Measurements from ENCODE around the gene P2RX3.

DNA sequence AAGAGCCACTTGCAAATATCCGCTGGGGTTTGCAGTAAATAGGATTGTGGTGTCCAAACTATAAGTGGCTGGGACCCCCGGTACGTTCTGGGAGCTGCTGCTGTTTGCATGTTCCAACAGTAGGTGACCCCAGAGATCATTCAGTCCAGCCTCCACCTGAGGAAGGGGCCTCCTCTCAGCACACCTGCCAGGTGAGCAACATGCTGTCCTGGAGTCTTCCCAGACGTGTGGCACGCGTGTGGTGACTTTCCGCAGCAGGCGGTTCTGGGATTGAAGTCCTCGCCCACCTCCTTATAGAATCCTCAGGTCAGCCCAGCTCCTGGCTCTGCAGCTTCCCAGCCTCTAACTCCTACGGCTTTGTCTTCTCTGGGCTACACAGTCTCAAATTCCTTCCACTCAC is 6.7 kb downstream of the P2RX3 start:
- no peak for TF ChIP-seq POLR2AphosphoS5 (IDR thresholded peaks at IDR 0.05; ENCODE audit: low read depth, low read length)
- no peak for TF ChIP-seq SIN3A (IDR thresholded peaks at IDR 0.05; ENCODE audit: borderline replicate concordance, insufficient read depth, low read length)
- TF ChIP-seq, protein P1, sequence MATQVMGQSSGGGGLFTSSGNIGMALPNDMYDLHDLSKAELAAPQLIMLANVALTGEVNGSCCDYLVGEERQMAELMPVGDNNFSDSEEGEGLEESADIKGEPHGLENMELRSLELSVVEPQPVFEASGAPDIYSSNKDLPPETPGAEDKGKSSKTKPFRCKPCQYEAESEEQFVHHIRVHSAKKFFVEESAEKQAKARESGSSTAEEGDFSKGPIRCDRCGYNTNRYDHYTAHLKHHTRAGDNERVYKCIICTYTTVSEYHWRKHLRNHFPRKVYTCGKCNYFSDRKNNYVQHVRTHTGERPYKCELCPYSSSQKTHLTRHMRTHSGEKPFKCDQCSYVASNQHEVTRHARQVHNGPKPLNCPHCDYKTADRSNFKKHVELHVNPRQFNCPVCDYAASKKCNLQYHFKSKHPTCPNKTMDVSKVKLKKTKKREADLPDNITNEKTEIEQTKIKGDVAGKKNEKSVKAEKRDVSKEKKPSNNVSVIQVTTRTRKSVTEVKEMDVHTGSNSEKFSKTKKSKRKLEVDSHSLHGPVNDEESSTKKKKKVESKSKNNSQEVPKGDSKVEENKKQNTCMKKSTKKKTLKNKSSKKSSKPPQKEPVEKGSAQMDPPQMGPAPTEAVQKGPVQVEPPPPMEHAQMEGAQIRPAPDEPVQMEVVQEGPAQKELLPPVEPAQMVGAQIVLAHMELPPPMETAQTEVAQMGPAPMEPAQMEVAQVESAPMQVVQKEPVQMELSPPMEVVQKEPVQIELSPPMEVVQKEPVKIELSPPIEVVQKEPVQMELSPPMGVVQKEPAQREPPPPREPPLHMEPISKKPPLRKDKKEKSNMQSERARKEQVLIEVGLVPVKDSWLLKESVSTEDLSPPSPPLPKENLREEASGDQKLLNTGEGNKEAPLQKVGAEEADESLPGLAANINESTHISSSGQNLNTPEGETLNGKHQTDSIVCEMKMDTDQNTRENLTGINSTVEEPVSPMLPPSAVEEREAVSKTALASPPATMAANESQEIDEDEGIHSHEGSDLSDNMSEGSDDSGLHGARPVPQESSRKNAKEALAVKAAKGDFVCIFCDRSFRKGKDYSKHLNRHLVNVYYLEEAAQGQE (IDR thresholded peaks at IDR 0.05; ENCODE audit: insufficient read depth in 1 of 2, low read depth in 2 of 2, low read length in 2 of 2), result no peak
- no peak for TF ChIP-seq TAF1 (IDR thresholded peaks at IDR 0.05; ENCODE audit: borderline replicate concordance, insufficient read depth, low read length)

Measured in PFSK-1 (cell line).